Fibroblast of the aortic adventitia (primary cell): ENCODE data around the gene RTN4RL2. TPM values are rescaled to one million over a fixed set of nuclear protein-coding genes. Genes with fewer than 3 reads are reported as not detected.

Source experiments
- DNase-seq: peaks from one replicate; pipeline ENCODE4 v3.0.0-alpha.2; 2010; ENCODE audit warnings: low read depth
- H3K4me3 ChIP-seq: 2 replicates; pipeline ENCODE4 v1.5.1; 2011; ENCODE audit warnings: low read depth, mild to moderate bottlenecking, control low read depth, low read length, moderate library complexity
- total RNA-seq: library from RNA; depleted of rRNA; stranded (reverse); fragments of >200 nt; gene quantifications from 2 replicates; pipeline ENCODE4 v1.2.3, GENCODE V29; 2012; ENCODE audit warnings: low replicate concordance
- TF ChIP-seq, protein P1 (sequence below): IDR thresholded peaks from 2 replicates; pipeline ENCODE4 v1.5.1; 2011; ENCODE audit warnings: mild to moderate bottlenecking, low read length, control low read depth, inconsistent platforms; ENCODE audit not compliant: insufficient read depth

Gene RTN4RL2
- total RNA-seq, 1 donor: 0.09 TPM

DNA sequence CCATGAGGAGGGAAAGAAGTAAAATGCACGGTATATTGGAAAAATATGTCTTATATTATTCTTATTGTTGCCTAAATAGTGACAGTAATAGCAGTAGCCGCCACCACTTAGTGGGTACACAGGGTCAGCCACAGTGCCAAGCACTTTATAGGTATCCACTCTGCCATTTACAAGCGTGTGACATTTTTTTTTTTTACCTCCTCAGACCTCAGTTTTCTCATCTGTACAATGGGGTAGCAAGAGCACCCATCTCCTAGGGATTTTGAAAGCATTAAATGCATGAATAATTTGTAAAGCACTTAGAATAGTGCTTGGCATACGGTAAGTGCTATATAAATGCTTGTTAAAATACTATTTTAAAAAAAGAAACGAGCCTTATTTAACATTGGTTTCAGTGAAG, 8.9 kb downstream of the RTN4RL2 start:
- TF ChIP-seq, protein P1, sequence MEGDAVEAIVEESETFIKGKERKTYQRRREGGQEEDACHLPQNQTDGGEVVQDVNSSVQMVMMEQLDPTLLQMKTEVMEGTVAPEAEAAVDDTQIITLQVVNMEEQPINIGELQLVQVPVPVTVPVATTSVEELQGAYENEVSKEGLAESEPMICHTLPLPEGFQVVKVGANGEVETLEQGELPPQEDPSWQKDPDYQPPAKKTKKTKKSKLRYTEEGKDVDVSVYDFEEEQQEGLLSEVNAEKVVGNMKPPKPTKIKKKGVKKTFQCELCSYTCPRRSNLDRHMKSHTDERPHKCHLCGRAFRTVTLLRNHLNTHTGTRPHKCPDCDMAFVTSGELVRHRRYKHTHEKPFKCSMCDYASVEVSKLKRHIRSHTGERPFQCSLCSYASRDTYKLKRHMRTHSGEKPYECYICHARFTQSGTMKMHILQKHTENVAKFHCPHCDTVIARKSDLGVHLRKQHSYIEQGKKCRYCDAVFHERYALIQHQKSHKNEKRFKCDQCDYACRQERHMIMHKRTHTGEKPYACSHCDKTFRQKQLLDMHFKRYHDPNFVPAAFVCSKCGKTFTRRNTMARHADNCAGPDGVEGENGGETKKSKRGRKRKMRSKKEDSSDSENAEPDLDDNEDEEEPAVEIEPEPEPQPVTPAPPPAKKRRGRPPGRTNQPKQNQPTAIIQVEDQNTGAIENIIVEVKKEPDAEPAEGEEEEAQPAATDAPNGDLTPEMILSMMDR: no peak
- DNase-seq: no peak
- no peak overlapping the region for H3K4me3 ChIP-seq

DNA sequence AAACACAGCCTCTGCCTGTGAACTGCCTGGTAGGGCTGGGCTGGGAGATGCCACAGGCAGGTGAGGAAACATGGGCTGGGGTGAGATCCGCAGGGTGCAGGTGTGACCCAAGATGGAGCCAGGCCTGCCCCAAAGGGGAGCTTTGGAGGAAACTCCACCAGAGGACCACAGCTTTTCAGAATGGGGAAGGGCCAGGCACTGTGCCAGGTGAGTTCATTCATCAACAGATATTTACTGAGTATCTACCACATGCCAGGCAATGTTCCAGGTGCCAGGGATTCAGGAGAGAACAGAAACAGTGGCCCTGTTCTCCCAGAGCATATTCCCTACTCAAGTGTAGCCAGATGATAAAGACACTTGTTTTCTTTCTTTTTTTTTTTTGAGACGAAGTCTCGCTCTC, 11.2 kb downstream of the RTN4RL2 start:
- DNase-seq: no peak
- TF ChIP-seq, protein P1: no peak
- H3K4me3 ChIP-seq: no peak overlapping the region

DNA sequence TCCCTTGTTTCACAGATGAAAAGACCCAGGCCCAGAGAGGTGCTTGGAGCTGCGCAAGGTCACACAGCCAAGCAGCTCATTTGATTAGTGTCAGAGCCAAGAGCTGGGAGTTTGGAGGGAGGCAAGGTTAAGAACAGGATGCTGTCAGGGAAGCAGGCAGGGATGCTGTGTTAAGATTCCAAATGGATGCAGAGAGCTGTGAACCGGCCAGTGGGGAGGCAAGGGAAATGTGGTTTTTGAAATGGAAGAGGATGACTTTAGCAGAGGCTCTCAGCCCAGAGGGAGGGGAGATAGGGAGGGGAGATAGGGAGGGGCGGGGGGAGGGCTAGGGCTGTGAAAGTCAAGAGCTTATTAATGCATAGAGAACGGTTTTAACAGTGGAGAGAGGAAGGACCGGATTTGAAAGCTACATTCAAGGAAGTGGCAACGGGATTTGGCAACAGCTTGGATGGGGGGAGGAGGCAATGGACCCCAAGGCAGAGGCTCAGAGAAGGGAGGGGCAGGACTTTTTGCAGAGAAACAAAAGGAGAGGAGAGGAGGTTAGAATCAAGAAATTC, 13.0 kb downstream of the RTN4RL2 start:
- DNase-seq: no peak
- TF ChIP-seq, protein P1: no peak
- H3K4me3 ChIP-seq: no peak overlapping the region

DNA sequence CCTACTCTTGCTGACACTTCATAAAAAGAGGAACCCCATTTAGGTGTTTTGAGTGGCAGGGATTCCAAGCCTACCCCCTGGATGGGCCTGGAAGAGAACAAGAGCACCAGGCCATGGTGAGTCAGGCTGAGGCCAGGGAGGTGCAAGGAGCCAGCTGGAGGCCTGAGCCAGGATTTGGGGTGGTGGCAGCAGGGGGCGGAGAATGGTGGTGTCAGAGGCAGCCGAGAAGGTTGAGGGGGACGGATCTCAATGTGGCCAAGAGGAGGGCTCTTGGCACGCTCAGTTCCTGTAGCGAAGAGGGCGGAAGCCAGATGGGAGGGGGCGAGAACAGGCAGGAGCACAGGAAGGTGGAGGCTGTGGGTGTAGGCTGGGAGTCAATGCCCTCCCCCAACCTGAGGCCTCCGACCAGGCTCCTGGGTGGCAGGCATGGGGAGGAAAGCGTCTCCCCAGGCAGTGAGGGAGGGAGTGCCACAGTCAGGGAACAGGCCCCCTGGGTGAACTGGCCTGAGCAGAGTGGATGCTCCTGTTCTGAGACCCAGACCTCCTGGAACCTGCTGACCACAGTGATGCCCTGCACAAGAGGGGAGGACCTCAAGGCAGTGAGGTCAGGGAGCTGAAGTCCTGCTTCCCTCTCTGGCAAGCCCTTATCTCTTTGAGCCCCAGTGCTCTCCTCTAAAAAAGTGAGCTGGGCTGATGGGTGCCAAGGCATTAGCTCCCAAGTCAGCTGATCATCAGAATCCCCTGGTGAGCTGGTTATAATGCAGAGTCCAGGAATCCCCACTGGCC, 13.9 kb downstream of the RTN4RL2 start:
- TF ChIP-seq, protein P1: no peak
- DNase-seq: no peak

DNA sequence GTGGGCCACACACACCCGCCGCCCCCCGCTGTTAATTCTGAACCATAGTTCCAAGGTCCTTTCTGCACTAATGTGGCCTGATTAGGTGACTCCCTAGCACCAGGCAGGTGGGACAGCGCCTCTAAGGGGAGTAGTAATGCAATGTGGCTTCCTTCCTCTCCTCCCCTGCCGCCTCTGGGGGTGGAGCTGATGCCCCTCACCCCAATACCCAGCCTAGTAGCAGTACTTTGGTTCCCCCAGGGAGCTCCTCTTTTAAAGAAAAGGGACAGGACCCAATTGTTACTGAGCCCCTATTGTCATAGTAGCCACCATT, 14.4 kb downstream of the RTN4RL2 start:
- no peak for DNase-seq
- TF ChIP-seq, protein P1: no peak
- no peak overlapping the region for H3K4me3 ChIP-seq

More for the DNA sequence above, 13.9 kb downstream of the RTN4RL2 start:
- H3K4me3 ChIP-seq: no peak overlapping the region

DNA sequence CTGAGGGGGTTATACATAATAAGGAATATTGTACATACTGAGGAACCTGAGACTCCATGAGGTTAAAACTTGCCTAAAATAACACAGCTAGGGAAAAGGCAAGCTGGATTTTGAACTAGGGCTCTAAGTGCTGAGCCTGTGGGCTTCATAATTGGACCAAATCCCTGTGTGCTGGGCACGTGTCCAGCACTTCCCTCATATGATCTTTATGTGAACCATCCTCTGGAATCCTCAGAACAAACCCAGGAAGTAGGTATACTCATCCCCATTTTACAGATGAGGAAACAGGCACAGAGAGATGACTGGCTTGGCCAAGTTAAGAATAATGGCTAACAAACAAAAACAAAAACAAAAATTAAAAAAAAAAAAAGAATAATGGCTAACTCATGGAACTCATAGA, 14.9 kb downstream of the RTN4RL2 start:
- DNase-seq: no peak
- H3K4me3 ChIP-seq: no peak overlapping the region
- TF ChIP-seq, protein P1: no peak
